ENCODE measurements around the gene MORC2. TPM values are rescaled to one million over a fixed set of nuclear protein-coding genes. Genes with fewer than 3 reads are reported as not detected.

MORC2 gene
- total and polyA plus RNA-seq, 9 of the 15 experiments (the other 6 are each of a cell fraction or from before 2014, with no cell fraction given), result 3.3 to 34.7 (median 16.7) TPM

DNA sequence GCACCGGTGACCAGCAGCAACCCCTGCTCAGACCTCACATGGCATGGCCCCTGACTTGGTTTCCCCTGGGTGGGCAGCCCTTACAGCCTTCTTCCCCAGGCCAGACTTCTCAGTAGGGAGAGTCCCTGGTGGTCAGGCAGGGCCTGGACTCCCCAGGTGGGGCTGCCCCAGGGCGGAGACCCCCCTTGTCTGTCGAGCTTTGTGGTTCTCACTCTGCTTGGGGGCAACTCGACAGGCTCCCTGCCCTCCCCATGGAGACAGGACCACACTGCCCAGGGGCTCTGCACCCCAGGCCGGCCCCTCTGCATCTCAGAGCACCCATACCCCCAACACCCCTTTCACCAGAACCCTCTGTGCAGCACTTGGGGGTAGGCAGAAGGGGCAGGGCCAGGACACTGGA is 87.7 kb downstream of the MORC2 start:
- H3K9ac ChIP-seq (ENCODE audit: insufficient read depth in 1 of 2, low read depth in 2 of 2, low read length in 2 of 2), result peak overlapping the region; percentile 80 to 91
- H2AFZ ChIP-seq (ENCODE audit: low read depth, low read length), result peak overlapping the region; percentile 54
- peaks cover 28 to 81% of the 10 kb centered on the region in 2 experiments for H3K4me1 ChIP-seq (replicated peaks in 1 of 2; ENCODE audit: control insufficient read depth in 2 of 2, insufficient read depth in 2 of 2, low read length in 2 of 2)
- H3K4me3 ChIP-seq, result no peak overlapping the region
- ChIA-PET CTCF (ENCODE audit: low intra/inter-chr PET ratio) (no interaction called here), POLR2A (interaction anchor here (0.7 to 1.3 kb wide), 6 partner anchors 10 to 74 kb away, joined by 3 to 5 read pairs (median 4); no protein-coding TSS in a partner anchor)
- H3K9me3 ChIP-seq (replicated peaks; ENCODE audit: control insufficient read depth, insufficient read depth, low read depth, low read length), result no peaks in the 10 kb centered on the region
- intact Hi-C loops (cut with micrococcal nuclease) (no loop called here), in situ Hi-C loops (cut with MboI) (no loop called here)
- no peaks in the 10 kb centered on the region for H3K27me3 ChIP-seq (ENCODE audit: control insufficient read depth in 2 of 2, insufficient read depth in 2 of 2, low read length in 2 of 2)
- ATAC-seq (no peak), DNase-seq (ENCODE audit: extremely low read depth in 1 of 4, low spot score in 3 of 4) (no peak), FAIRE-seq (no peak)
- TF ChIP-seq ZKSCAN1 (IDR thresholded peaks at IDR 0.05; ENCODE audit: low read depth, low read length) (no peak), ZBTB7A (IDR thresholded peaks at IDR 0.05; ENCODE audit: borderline replicate concordance, control insufficient read depth, low read depth, low read length) (0 out of 2 replicates have a peak, but pooled peaks have one; percentile 1)
- H3K4me2 ChIP-seq (ENCODE audit: insufficient read depth, low read length), result peak overlapping the region; percentile 93; the same call in 1 of the 2 replicates
- H3K27ac ChIP-seq (ENCODE audit: extremely low read depth, low read depth, low read length), result peak overlapping the region; percentile 82
- 67% methylated on average over 3 of the region's 5 CpGs for WGBS (ENCODE audit: insufficient coverage, low coverage, missing lambda C conversion rate)
- H3K79me2 ChIP-seq (ENCODE audit: control insufficient read depth, insufficient read depth, low read length), result peaks cover 38% of the 10 kb centered on the region
- H4K20me1 ChIP-seq (replicated peaks; ENCODE audit: control insufficient read depth, insufficient read depth, low read length), result 0 out of 2 replicates have a peak, but pooled peaks cover 6% of the 10 kb centered on the region
- no peaks in the 10 kb centered on the region for H3K9me1 ChIP-seq (ENCODE audit: control insufficient read depth, insufficient read depth, low read length)
- BruUV-seq (replicated peaks), result no TSS peak
- H3K36me3 ChIP-seq (ENCODE audit: control insufficient read depth, insufficient read depth, low read length), result peaks cover 7% of the 10 kb centered on the region; the same call in 2 of the 3 replicates

DNA sequence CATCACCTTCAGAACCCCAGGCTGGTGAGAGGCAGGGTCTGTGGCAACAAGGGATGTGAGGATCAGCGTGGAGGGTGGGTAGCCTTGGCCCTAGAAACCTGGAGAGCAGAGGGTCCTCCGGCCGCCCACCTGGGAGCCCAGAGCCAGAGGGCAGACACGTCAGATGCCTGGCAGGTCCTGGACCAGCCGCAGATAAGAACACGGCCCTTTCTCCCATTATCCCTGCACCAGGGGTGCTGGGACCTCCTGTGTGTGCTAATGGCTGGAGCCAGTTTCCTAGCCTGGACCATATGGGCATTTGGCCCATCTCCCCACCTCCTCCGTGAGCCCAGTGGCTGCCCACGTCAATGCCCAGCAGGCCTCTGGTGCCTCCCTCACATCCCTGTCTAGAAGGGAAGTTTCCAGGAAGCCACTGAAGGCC is 88.4 kb downstream of the MORC2 start:
- peaks cover 37% of the 10 kb centered on the region for H3K79me2 ChIP-seq (ENCODE audit: control insufficient read depth, insufficient read depth, low read length)
- 0 out of 2 replicates have a peak, but pooled peaks cover 6% of the 10 kb centered on the region for H4K20me1 ChIP-seq (replicated peaks; ENCODE audit: control insufficient read depth, insufficient read depth, low read length)
- no TSS peak for BruUV-seq (replicated peaks)
- DNase-seq (ENCODE audit: extremely low read depth in 1 of 4, low spot score in 3 of 4) (no peak), ATAC-seq (no peak), FAIRE-seq (no peak)
- no peak overlapping the region for H3K4me2 ChIP-seq (ENCODE audit: insufficient read depth, low read length)
- ChIA-PET CTCF (ENCODE audit: low intra/inter-chr PET ratio) (no interaction called here), POLR2A (no interaction called here)
- H3K27me3 ChIP-seq (ENCODE audit: control insufficient read depth in 2 of 2, insufficient read depth in 2 of 2, low read length in 2 of 2), result no peaks in the 10 kb centered on the region
- H3K27ac ChIP-seq (ENCODE audit: extremely low read depth, low read depth, low read length), result no peak overlapping the region; the same call in 2 of the 3 replicates
- peaks cover 7% of the 10 kb centered on the region; the same call in 2 of the 3 replicates for H3K36me3 ChIP-seq (ENCODE audit: control insufficient read depth, insufficient read depth, low read length)
- intact Hi-C loops (cut with micrococcal nuclease) (no loop called here), in situ Hi-C loops (cut with MboI) (no loop called here)
- H3K9me1 ChIP-seq (ENCODE audit: control insufficient read depth, insufficient read depth, low read length), result no peaks in the 10 kb centered on the region
- whole genome bisulfite sequencing (ENCODE audit: insufficient coverage, low coverage, missing lambda C conversion rate), result 57% methylated on average over 1 of the region's 8 CpGs
- H3K4me1 ChIP-seq (replicated peaks in 1 of 2; ENCODE audit: control insufficient read depth in 2 of 2, insufficient read depth in 2 of 2, low read length in 2 of 2), result peaks cover 28 to 78% of the 10 kb centered on the region in 2 experiments
- no peak overlapping the region for H3K4me3 ChIP-seq
- H3K9me3 ChIP-seq (replicated peaks; ENCODE audit: control insufficient read depth, insufficient read depth, low read depth, low read length), result no peaks in the 10 kb centered on the region
- H2AFZ ChIP-seq (ENCODE audit: low read depth, low read length), result no peak overlapping the region
- H3K9ac ChIP-seq (ENCODE audit: insufficient read depth in 1 of 2, low read depth in 2 of 2, low read length in 2 of 2), result peak overlapping the region in 1 of 2 experiments; percentile 19; a peak in 1 of 4 replicates
- TF ChIP-seq, protein P1, sequence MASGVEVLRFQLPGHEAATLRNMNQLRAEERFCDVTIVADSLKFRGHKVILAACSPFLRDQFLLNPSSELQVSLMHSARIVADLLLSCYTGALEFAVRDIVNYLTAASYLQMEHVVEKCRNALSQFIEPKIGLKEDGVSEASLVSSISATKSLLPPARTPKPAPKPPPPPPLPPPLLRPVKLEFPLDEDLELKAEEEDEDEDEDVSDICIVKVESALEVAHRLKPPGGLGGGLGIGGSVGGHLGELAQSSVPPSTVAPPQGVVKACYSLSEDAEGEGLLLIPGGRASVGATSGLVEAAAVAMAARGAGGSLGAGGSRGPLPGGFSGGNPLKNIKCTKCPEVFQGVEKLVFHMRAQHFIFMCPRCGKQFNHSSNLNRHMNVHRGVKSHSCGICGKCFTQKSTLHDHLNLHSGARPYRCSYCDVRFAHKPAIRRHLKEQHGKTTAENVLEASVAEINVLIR (CRISPR knock-in tag; IDR thresholded peaks at IDR 0.05), result no peak
- TF ChIP-seq LCOR (CRISPR knock-in tag; IDR thresholded peaks at IDR 0.05), result no peak
- no peak for TF ChIP-seq SP1 (CRISPR knock-in tag; IDR thresholded peaks at IDR 0.05)
- no peak for TF ChIP-seq ZKSCAN3 (CRISPR knock-in tag; IDR thresholded peaks at IDR 0.05)
- TF ChIP-seq, protein P2, sequence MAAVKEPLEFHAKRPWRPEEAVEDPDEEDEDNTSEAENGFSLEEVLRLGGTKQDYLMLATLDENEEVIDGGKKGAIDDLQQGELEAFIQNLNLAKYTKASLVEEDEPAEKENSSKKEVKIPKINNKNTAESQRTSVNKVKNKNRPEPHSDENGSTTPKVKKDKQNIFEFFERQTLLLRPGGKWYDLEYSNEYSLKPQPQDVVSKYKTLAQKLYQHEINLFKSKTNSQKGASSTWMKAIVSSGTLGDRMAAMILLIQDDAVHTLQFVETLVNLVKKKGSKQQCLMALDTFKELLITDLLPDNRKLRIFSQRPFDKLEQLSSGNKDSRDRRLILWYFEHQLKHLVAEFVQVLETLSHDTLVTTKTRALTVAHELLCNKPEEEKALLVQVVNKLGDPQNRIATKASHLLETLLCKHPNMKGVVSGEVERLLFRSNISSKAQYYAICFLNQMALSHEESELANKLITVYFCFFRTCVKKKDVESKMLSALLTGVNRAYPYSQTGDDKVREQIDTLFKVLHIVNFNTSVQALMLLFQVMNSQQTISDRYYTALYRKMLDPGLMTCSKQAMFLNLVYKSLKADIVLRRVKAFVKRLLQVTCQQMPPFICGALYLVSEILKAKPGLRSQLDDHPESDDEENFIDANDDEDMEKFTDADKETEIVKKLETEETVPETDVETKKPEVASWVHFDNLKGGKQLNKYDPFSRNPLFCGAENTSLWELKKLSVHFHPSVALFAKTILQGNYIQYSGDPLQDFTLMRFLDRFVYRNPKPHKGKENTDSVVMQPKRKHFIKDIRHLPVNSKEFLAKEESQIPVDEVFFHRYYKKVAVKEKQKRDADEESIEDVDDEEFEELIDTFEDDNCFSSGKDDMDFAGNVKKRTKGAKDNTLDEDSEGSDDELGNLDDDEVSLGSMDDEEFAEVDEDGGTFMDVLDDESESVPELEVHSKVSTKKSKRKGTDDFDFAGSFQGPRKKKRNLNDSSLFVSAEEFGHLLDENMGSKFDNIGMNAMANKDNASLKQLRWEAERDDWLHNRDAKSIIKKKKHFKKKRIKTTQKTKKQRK (IDR thresholded peaks at IDR 0.05; ENCODE audit: borderline replicate concordance, low read depth, low read length), result no peak
- TF ChIP-seq, protein P3, sequence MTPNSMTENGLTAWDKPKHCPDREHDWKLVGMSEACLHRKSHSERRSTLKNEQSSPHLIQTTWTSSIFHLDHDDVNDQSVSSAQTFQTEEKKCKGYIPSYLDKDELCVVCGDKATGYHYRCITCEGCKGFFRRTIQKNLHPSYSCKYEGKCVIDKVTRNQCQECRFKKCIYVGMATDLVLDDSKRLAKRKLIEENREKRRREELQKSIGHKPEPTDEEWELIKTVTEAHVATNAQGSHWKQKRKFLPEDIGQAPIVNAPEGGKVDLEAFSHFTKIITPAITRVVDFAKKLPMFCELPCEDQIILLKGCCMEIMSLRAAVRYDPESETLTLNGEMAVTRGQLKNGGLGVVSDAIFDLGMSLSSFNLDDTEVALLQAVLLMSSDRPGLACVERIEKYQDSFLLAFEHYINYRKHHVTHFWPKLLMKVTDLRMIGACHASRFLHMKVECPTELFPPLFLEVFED (CRISPR knock-in tag; conservative IDR thresholded peaks at IDR 0.05), result no peak
- no peak for TF ChIP-seq CBX2 (IDR thresholded peaks at IDR 0.05; ENCODE audit: insufficient read depth, low read length, poor library complexity, severe bottlenecking)

Measured in K562 (cell line).